ENCODE data around the gene TOPBP1. TPM values are rescaled to one million over a fixed set of nuclear protein-coding genes. Genes with fewer than 3 reads are reported as not detected.
"Not testable (repeated sequence)": the region's sequence is repeated elsewhere in the genome, so short reads cannot be mapped to it uniquely, and the experiment has no call there.

TOPBP1 gene
- total RNA-seq, 1 donor from 2014 or later = 49.9 TPM

DNA sequence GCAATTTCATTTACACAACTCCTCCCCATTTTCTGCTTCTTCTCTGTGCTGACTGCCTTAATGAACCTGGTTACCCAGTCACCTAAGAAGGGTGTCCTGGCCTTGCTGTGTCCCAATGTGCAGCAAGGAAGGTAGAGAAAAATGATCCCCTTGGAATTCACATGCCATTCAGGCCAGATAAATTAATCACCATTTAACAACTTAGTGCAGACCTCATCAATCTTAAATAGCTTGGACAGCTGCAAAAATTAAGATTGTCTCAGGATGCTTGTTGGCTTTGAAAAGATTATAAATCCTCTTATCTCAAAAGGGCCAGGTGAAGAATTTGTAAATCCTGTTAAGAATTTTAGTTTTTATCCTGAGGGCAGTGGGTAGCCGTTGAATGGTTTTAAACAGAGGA lies 97.9 kb downstream of the TOPBP1 start:
- Mint-ChIP-seq H3K4me3 (no peak overlapping the region), H3K4me1 (peaks cover 35% of the 10 kb centered on the region), H3K36me3 (ENCODE audit: low read depth) (no peaks in the 10 kb centered on the region), H3K27ac (no peak overlapping the region), H3K27me3 (no peaks in the 10 kb centered on the region), H3K9me3 (peaks cover 2% of the 10 kb centered on the region)
- ATAC-seq (ENCODE audit: low read depth) = no peak
- intact Hi-C loops (cut with micrococcal nuclease) = no loop called here
- TF ChIP-seq, protein P1, sequence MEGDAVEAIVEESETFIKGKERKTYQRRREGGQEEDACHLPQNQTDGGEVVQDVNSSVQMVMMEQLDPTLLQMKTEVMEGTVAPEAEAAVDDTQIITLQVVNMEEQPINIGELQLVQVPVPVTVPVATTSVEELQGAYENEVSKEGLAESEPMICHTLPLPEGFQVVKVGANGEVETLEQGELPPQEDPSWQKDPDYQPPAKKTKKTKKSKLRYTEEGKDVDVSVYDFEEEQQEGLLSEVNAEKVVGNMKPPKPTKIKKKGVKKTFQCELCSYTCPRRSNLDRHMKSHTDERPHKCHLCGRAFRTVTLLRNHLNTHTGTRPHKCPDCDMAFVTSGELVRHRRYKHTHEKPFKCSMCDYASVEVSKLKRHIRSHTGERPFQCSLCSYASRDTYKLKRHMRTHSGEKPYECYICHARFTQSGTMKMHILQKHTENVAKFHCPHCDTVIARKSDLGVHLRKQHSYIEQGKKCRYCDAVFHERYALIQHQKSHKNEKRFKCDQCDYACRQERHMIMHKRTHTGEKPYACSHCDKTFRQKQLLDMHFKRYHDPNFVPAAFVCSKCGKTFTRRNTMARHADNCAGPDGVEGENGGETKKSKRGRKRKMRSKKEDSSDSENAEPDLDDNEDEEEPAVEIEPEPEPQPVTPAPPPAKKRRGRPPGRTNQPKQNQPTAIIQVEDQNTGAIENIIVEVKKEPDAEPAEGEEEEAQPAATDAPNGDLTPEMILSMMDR (IDR thresholded peaks at IDR 0.05) = no peak
- ChIA-PET POLR2A (interaction anchor here (1.0 to 1.7 kb wide), 2 partner anchors 9 to 122 kb away, joined by 3 to 5 read pairs; partner anchors contain the start of gene CDV3), CTCF (no interaction called here)
- no peak for DNase-seq

DNA sequence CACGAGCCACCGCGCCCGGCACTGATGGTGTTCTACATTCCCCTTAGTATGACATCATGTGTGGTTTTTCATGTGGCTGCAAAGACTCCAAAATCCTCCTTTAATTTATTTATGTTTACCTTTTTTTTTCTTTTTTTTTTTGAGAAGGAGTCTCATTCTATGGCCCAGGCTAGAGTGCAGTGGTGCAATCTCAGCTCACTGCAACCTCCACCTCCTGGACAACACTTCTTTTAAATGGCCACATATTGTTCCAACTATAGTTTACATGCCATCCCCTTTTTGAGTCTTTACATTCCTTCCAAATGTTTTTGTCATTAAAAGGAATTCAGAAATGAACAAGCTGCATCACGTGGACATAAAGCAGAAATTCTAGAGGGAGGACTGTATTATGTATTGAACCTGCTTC lies 98.6 kb downstream of the TOPBP1 start:
- Mint-ChIP-seq H3K9me3 (peaks cover 5% of the 10 kb centered on the region), H3K27ac (no peak overlapping the region), H3K27me3 (no peaks in the 10 kb centered on the region), H3K4me1 (peaks cover 31% of the 10 kb centered on the region), H3K36me3 (ENCODE audit: low read depth) (no peaks in the 10 kb centered on the region), H3K4me3 (no peak overlapping the region)
- TF ChIP-seq, protein P1 (IDR thresholded peaks at IDR 0.05) = no peak
- intact Hi-C loops (cut with micrococcal nuclease) = no loop called here
- CTCF ChIA-PET = no interaction called here
- DNase-seq = no peak
- POLR2A ChIA-PET = interaction anchor here (1.0 to 1.7 kb wide), 2 partner anchors 10 to 122 kb away, joined by 3 to 5 read pairs; partner anchors contain the start of gene CDV3
- no peak for ATAC-seq (ENCODE audit: low read depth)

DNA sequence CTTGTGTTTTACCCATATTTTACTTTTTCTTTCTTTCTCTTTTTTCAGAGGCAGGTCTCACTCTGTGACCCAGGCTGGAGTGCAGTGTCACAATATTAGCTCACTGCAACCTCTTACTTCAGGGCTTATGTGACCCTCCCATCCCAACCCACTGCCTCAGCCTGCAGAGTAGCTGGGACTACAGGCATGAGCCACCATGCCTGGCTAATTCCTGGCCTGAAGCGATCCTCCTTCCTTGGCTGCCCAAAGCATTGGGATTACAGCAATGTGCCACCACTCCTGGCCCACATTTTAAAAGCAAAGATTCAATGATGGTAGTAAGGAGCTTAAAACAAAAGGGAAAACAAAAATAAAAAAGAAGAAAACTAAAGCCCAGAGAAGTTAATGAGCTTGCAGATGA lies 99.4 kb downstream of the TOPBP1 start:
- H3K27ac Mint-ChIP-seq = peak overlapping the region; percentile 12
- H3K4me3 Mint-ChIP-seq = no peak overlapping the region
- intact Hi-C loops (cut with micrococcal nuclease) = no loop called here
- CTCF ChIA-PET = no interaction called here
- H3K36me3 Mint-ChIP-seq (ENCODE audit: low read depth) = no peaks in the 10 kb centered on the region
- DNase-seq (no peak), ATAC-seq (ENCODE audit: low read depth) (no peak)
- TF ChIP-seq, protein P1 (IDR thresholded peaks at IDR 0.05) = no peak
- POLR2A ChIA-PET = interaction anchor here (0.7 kb wide), 1 partner anchor 12 kb away, joined by 9 read pairs; no protein-coding TSS in a partner anchor
- H3K4me1 Mint-ChIP-seq = peaks cover 23% of the 10 kb centered on the region
- no peaks in the 10 kb centered on the region for H3K27me3 Mint-ChIP-seq
- peaks cover 5% of the 10 kb centered on the region for H3K9me3 Mint-ChIP-seq

DNA sequence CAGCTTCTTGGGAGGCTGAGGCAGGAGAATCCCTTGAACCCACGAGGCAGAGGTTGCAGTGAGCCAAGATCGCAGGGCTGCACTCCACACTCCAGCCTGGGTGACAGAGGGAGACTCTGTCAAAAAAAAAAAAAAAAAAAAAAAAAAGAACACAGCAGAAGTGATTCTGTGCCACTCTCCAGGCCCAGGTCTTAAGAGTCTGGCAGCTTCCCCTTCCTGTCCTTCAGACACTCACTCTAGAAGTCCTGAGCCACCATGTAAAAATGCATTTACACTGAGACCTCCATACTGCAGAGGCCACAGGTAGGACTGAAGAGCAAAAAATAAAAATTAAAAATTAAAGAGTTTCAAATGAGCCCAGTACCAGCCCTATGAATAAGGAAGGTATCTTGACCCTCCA lies 100.1 kb downstream of the TOPBP1 start:
- Mint-ChIP-seq H3K4me1 (peaks cover 16% of the 10 kb centered on the region), H3K27ac (no peak overlapping the region), H3K9me3 (peaks cover 5% of the 10 kb centered on the region), H3K27me3 (no peaks in the 10 kb centered on the region), H3K4me3 (no peak overlapping the region), H3K36me3 (ENCODE audit: low read depth) (no peaks in the 10 kb centered on the region)
- ChIA-PET POLR2A (interaction anchor here (0.7 kb wide), 1 partner anchor 13 kb away, joined by 9 read pairs; no protein-coding TSS in a partner anchor), CTCF (no interaction called here)
- TF ChIP-seq, protein P1 (IDR thresholded peaks at IDR 0.05) = no peak
- no peak for ATAC-seq (ENCODE audit: low read depth)
- intact Hi-C loops (cut with micrococcal nuclease) = no loop called here
- no peak for DNase-seq

DNA sequence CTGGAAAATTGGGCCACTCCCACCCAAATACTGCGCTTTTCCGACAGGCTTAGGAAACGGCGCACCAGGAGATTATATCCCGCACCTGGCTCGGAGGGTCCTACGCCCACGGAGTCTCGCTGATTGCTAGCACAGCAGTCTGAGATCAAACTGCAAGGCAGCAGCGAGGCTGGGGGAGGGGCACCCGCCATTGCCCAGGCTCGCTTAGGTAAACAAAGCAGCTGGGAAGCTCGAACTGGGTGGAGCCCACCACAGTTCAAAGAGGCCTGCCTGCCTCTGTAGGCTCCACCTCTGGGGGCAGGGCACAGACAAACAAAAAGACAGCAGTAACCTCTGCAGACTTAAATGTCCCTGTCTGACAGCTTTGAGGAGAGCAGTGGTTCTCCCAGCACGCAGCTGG lies 110.2 kb downstream of the TOPBP1 start:
- ATAC-seq (ENCODE audit: low read depth); POLR2A ChIA-PET; CTCF ChIA-PET; H3K27me3 Mint-ChIP-seq; H3K4me3 Mint-ChIP-seq; H3K36me3 Mint-ChIP-seq (ENCODE audit: low read depth); intact Hi-C loops (cut with micrococcal nuclease); H3K27ac Mint-ChIP-seq; H3K9me3 Mint-ChIP-seq; DNase-seq: not testable (repeated sequence)
- peaks cover 19% of the 10 kb centered on the region for H3K4me1 Mint-ChIP-seq

Other genes with a start within 250 kb of the TOPBP1 start
- gene CDV3, start 88.3 kb downstream of the TOPBP1 start, total RNA-seq = 227 and 229 TPM in 2 replicates
- gene TF, start 84.5 kb upstream of the TOPBP1 start, total RNA-seq = 0.10 and 0.29 TPM in 2 replicates
- gene SRPRB, start 143.9 kb upstream of the TOPBP1 start, total RNA-seq = 36.5 and 38.5 TPM in 2 replicates
- gene RAB6B, start 233.9 kb upstream of the TOPBP1 start, total RNA-seq = not detected in 2 replicates

Data from activated B cell treated with CpG ODN at 0.5 μM for 24 hours (primary cell).